RPMI7951 (cell line): ENCODE measurements around the gene KRTAP4-1. TPM values are rescaled to one million over a fixed set of nuclear protein-coding genes. Genes with fewer than 3 reads are reported as not detected.
"Not testable (repeated sequence)": the region's sequence is repeated elsewhere in the genome, so short reads cannot be mapped to it uniquely, and the experiment has no call there.

Experiments used
- DNase-seq: peaks from one replicate; pipeline ENCODE4 v3.0.0-alpha.2; 2012; ENCODE audit warnings: low read depth
- total RNA-seq: library from RNA; depleted of rRNA; stranded (reverse); fragments of >200 nt; shearing (Covaris generic); gene quantifications from 2 replicates; pipeline ENCODE4 v1.2.3, GENCODE V29; 2014; rRNA removed

KRTAP4-1 gene
- total RNA-seq: not detected in 2 replicates

- no peak for DNase-seq
Measured at GRCh38 chr17:41184480-41184961, at the start of gene KRTAP4-1. Gene KRTAP4-1 (minus strand): TSS chr17:41184911. CDS start chr17:41184854, 57 bp downstream.

GRCh38 chr17:41232399-41233105 is 47.8 kb upstream of the KRTAP4-1 start, which contains the start of gene KRTAP9-3:
Gene KRTAP9-3 (plus strand): TSS chr17:41232449. CDS start chr17:41232502, 53 bp downstream.
- DNase-seq: not testable (repeated sequence)

GRCh38 chr17:41231731-41232130 is 47.0 kb upstream of the KRTAP4-1 start:
- no peak for DNase-seq

- DNase-seq: no peak
Measured at GRCh38 chr17:41230094-41230493, 45.4 kb upstream of the KRTAP4-1 start.

GRCh38 chr17:41226598-41227095 is 41.9 kb upstream of the KRTAP4-1 start, which contains the start of gene KRTAP9-2:
Gene KRTAP9-2 (plus strand): TSS chr17:41226648. CDS start chr17:41226655, 7 bp downstream.
- not testable (repeated sequence) for DNase-seq

- DNase-seq: peak; percentile 18
Measured at GRCh38 chr17:41226051-41226450, 41.3 kb upstream of the KRTAP4-1 start.

GRCh38 chr17:41223821-41224220 is 39.1 kb upstream of the KRTAP4-1 start:
- no peak for DNase-seq

- no peak for DNase-seq
Measured at GRCh38 chr17:41215681-41216080, 31.0 kb upstream of the KRTAP4-1 start.

- DNase-seq: no peak
Measured at GRCh38 chr17:41212524-41213169, 27.9 kb upstream of the KRTAP4-1 start.

- peak; percentile 61 for DNase-seq
Measured at GRCh38 chr17:41211845-41212466, 27.2 kb upstream of the KRTAP4-1 start.

- DNase-seq: no peak
Measured at GRCh38 chr17:41199421-41200078, 14.8 kb upstream of the KRTAP4-1 start.

- no peak for DNase-seq
Measured at GRCh38 chr17:41196068-41196467, 11.4 kb upstream of the KRTAP4-1 start.

GRCh38 chr17:41190328-41190727 is 5.6 kb upstream of the KRTAP4-1 start:
- DNase-seq: no peak

- not testable (repeated sequence) for DNase-seq
Measured at GRCh38 chr17:41189837-41190318, 5.2 kb upstream of the KRTAP4-1 start, which contains the start of gene KRTAP9-1. Gene KRTAP9-1 (plus strand): TSS chr17:41189887. CDS start chr17:41189887, 0 bp downstream.

- no peak for DNase-seq
Measured at GRCh38 chr17:41186872-41187271, 2.2 kb upstream of the KRTAP4-1 start.

- DNase-seq: no peak
Measured at GRCh38 chr17:41185001-41185400, 290 bp upstream of the KRTAP4-1 start.

- peak; percentile 27 for DNase-seq
Measured at GRCh38 chr17:41178843-41179616, 5.7 kb downstream of the KRTAP4-1 start.

- peak; percentile 34 for DNase-seq
Measured at GRCh38 chr17:41178341-41178740, 6.4 kb downstream of the KRTAP4-1 start.

- DNase-seq: no peak
Measured at GRCh38 chr17:41177727-41178271, 6.9 kb downstream of the KRTAP4-1 start, which contains the start of gene KRTAP4-2. Gene KRTAP4-2 (minus strand): TSS chr17:41178221. CDS start chr17:41178164, 57 bp downstream.
